NCI-H345 treated with DMSO at 0.1 percent for 48 hours (cell line): ENCODE results near the gene SUPT6H.

Experiments
- DNase-seq: peaks from one replicate; lab custom pipeline; 2025; ENCODE audit not compliant: unreplicated experiment; lab: John Stamatoyannopoulos, UW

Gene SUPT6H

DNA sequence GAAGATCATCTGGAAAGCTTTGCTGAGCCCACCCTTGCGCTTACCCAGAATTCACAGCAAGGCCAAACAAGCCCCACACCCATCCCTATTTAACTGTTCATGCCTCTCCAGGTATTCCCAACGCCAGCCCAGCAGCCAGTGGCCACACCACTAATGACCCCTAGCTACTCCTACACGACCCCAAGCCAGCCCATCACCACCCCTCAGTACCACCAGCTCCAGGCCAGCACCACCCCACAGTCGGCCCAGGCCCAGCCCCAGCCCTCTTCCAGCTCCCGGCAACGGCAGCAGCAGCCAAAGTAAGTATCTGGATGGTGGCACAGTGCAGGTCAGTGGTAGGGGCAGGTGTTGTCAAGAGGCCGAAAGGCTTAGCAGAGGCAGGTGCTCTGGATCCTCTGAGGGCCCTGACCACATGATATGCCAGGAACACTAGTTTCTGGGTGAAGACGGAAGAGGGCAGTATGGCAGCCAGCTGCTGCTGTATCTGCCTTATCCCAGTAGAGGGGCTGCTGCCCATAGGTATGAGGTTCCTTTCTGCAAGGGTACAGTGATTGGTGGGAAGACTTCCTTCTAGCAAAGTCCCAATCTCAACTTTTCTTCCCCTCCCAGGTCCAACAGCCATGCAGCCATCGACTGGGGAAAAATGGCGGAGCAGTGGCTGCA lies 39.0 kb downstream of the SUPT6H start:
- DNase-seq: no peak

- peak; percentile 66 for DNase-seq
These were observed 40.2 kb downstream of the SUPT6H start for GRCh38 chr17:28702026-28702751.

GRCh38 chr17:28702752-28703150 lies 40.7 kb downstream of the SUPT6H start:
- no peak for DNase-seq

- no peak for DNase-seq
These were observed 41.7 kb downstream of the SUPT6H start for GRCh38 chr17:28703552-28704218.

DNA sequence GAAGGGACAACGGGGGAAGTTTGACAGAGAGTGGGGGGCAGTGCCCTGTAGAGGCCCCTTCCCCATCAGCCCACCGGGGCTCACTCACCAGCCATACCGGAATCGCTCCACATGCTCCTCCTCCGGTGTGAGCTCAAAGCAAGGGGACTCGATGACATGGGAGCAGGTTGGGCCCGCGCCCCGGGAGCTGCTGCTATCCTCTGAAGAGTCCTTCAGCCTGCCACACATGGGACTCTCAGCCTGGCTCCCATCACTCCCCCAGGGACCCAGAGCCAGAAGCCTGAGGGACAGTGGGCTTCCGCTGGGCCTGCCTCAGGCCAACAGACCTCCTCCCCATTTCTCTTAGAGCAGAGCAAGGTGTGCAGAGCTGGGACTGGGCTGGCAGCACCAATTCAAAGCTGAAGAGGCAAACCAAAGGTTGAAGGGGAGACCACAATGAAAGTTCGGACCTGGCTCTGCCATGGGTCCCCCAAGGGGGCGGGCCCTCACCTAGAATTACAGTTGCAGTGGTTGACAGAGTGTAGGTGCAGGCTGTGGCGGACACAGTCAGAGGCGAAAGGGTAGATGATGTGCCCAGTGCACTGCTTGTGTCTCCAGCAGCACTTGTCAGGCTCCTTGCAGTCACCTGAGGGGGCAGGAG lies 42.3 kb downstream of the SUPT6H start:
- DNase-seq: no peak

GRCh38 chr17:28705074-28705659 lies 43.2 kb downstream of the SUPT6H start:
- DNase-seq: peak; percentile 20

DNA sequence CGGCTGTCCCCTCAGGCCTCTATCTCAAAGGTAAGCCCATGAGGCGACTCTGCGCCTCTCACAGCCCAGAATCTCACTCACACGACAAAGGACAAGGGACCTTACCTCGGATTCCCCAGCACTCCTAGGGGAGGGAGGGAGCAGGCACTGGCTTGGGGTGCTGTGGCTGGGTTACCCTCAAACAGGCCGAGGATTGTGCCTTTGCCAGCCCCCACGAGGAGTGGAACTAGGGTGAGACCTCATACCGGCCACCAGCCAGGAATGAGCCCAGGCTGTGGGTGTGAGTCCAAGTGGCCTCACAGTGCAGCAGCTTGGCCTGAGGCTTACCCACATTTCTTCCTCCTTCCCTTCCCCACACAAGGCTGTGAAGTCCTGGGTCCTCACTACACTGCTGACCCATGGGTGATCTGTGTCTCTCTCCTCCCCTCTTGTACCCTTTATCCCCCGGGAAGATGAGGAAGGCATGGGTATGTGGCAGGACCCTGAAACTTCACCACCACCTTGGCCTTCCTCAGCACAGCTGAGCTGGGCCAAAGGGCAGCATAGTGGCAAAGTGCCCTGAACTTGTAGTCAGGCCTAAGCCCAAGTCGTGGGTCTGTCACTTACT lies 43.8 kb downstream of the SUPT6H start:
- DNase-seq: no peak

GRCh38 chr17:28706471-28707338 lies 44.7 kb downstream of the SUPT6H start:
- no peak for DNase-seq

- DNase-seq: no peak
These were observed 45.3 kb downstream of the SUPT6H start for GRCh38 chr17:28707339-28707720.

- peak; percentile 92 for DNase-seq
These were observed 49.1 kb downstream of the SUPT6H start for GRCh38 chr17:28710861-28711722.

GRCh38 chr17:28711723-28712031 lies 49.7 kb downstream of the SUPT6H start, which contains the start of gene PROCA1:
TSS of gene PROCA1 (minus strand) at chr17:28711888. CDS start at chr17:28711660, 228 bp downstream.
- DNase-seq: no peak

- peak; percentile 26 for DNase-seq
These were observed 50.2 kb downstream of the SUPT6H start for GRCh38 chr17:28712032-28712704.

- DNase-seq: no peak
These were observed 50.9 kb downstream of the SUPT6H start for GRCh38 chr17:28712705-28713415.

- DNase-seq: no peak
These were observed 52.3 kb downstream of the SUPT6H start for GRCh38 chr17:28714281-28714680.

- DNase-seq: no peak
These were observed 53.2 kb downstream of the SUPT6H start for GRCh38 chr17:28715217-28715616.

DNA sequence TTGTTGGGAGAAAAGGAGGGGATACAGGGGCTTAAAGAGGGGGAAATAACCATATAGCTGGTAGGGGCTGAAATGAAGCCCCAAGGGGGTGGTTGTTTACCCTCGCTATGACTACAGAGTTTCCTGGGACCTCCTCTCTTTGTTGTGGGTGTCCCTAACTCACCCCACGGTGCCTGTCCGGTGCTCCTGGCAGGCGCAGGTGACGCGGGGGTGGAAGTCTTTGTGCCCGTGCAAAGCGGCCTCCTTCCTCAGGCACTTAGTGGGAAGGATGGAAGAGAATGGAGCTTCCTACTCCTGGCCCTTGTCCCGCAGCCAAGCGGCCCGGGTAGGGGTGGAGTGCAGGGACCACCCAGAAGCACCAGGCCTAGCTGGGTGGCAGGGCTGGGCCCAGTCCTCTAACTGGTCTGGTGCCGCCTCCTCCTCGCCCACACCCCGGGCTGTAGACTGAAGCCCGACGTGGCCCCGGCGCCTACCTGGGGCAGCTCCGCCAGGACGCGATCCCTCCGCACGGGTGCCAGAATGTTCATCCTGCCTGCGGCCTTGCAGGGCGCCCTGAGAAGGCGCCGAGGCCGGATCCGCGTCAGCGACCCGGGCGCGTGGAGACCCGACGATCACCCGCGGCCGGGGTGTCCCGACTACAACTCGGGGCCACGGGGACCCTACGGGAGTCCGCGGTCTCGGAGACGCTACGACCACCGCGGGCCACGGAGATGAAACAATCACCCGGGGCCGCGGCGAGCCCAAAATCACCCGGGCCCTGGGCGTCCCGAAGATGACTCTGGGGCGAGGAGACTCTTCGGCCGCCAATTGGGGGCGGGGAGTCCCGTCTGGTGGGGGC lies 55.0 kb downstream of the SUPT6H start:
- no peak for DNase-seq
